ENCODE data around the gene STRIT1. TPM values are rescaled to one million over a fixed set of nuclear protein-coding genes. Genes with fewer than 3 reads are reported as not detected.

Gene STRIT1
- total and polyA plus RNA-seq, 9 of the 15 experiments (the other 6 are each of a cell fraction or from before 2014, with no cell fraction given), result not detected

- TF ChIP-seq ZNF76 (CRISPR knock-in tag; IDR thresholded peaks at IDR 0.05; ENCODE audit: borderline replicate concordance) (no peak), FOSL1 (tag; conservative IDR thresholded peaks at IDR 0.05) (peak; percentile 59; the same call in 1 of the 2 replicates), ZBTB40 (IDR thresholded peaks at IDR 0.05) (no peak), ZBTB40 (CRISPR knock-in tag; IDR thresholded peaks at IDR 0.05) (no peak), NCOA1 (IDR thresholded peaks at IDR 0.05; ENCODE audit: low read depth) (no peak), ETS2 (tag; IDR thresholded peaks at IDR 0.05; ENCODE audit: borderline replicate concordance, poor library complexity, severe bottlenecking) (no peak), PURB (CRISPR knock-in tag; IDR thresholded peaks at IDR 0.05; ENCODE audit: low read depth) (no peak), JUND (IDR thresholded peaks at IDR 0.05; ENCODE audit: borderline replicate concordance, low read depth, low read length) (peak; percentile 73; the same call in 1 of the 2 replicates), JUND (tag; IDR thresholded peaks at IDR 0.05; ENCODE audit: borderline replicate concordance, low read depth, low read length) (no peak; the same call in 2 of the 3 replicates), SNRNP70 (optimal IDR thresholded peaks at IDR 0.05; ENCODE audit: low read depth, low read length) (no peak), NR2C1 (IDR thresholded peaks at IDR 0.05) (no peak), NR2C1 (tag; IDR thresholded peaks at IDR 0.05) (no peak), ZNF639 (CRISPR knock-in tag; conservative IDR thresholded peaks at IDR 0.05 in 1 of 2, IDR thresholded peaks at IDR 0.05 in 1 of 2) (0 out of 4 replicates have a peak, but pooled peaks of 1 of the 2 experiments have one; percentile 66), PHF21A (IDR thresholded peaks at IDR 0.05; ENCODE audit: borderline replicate concordance, low read depth) (0 out of 2 replicates have a peak, but pooled peaks have one; percentile 15), ARID1B (IDR thresholded peaks at IDR 0.05) (peak; percentile 58), EHMT2 (IDR thresholded peaks at IDR 0.05) (peak; percentile 13; the same call in 1 of the 2 replicates), C11orf30 (IDR thresholded peaks at IDR 0.05; ENCODE audit: low read depth) (peak; percentile 77)
Observed at GRCh38 chr3:155270485-155271342, 22.8 kb downstream of the STRIT1 start (continued).
